Heart right ventricle (tissue), 16 donors: Measurements from ENCODE around the gene GAK. TPM values are rescaled to one million over a fixed set of nuclear protein-coding genes. Genes with fewer than 3 reads are reported as not detected.

Experiments
- ATAC-seq, 8 donors: fragments of 200-7000 bp; cut with Tn5 transposase; one replicate each; pipeline ENCODE4 v1.9.1; 2020; ENCODE audit warnings: mild to moderate bottlenecking in 8 of 8, moderate library complexity in 8 of 8, moderate number of reproducible peaks in 1 of 8
- DNase-seq, 2 donors: peaks; one replicate each; pipeline ENCODE4 v3.0.0-alpha.2; 2020
- H3K27ac ChIP-seq, 10 donors: fragments of 200-600 bp; sonication (generic) in 2 of 10; one replicate each; pipeline versions ENCODE4 v1.5.0 to v1.8.0; 2020 to 2022; ENCODE audit warnings: mild to moderate bottlenecking in 3 of 10
- H3K27me3 ChIP-seq, 7 donors: fragments of 200-600 bp; one replicate each; pipeline ENCODE4 v1.8.0; 2021 to 2022; ENCODE audit warnings: mild to moderate bottlenecking in 2 of 7
- H3K36me3 ChIP-seq, 9 donors: fragments of 200-600 bp; sonication (generic) in 1 of 9; one replicate each; pipeline versions ENCODE4 v1.5.0 to v1.8.0; 2020 to 2022; ENCODE audit warnings: mild to moderate bottlenecking in 2 of 9
- H3K4me1 ChIP-seq, 9 donors: fragments of 200-600 bp; sonication (generic) in 1 of 9; one replicate each; pipeline versions ENCODE4 v1.5.0 to v1.8.0; 2020 to 2022; ENCODE audit warnings: mild to moderate bottlenecking in 4 of 9
- H3K4me3 ChIP-seq, 10 donors: fragments of 200-600 bp; sonication (generic) in 2 of 10; one replicate each; pipeline versions ENCODE4 v1.5.0 to v1.8.0; 2020 to 2022; ENCODE audit warnings: mild to moderate bottlenecking in 7 of 10, moderate library complexity in 2 of 10
- H3K9me3 ChIP-seq, 11 donors: fragments of 200-600 bp in 10 of 11; sonication (generic) in 2 of 11; one replicate each; pipeline versions ENCODE4 v1.5.0 to v1.8.0; 2013 to 2022; ENCODE audit warnings: mild to moderate bottlenecking in 2 of 11, control low read depth in 1 of 11, moderate library complexity in 1 of 11
- WGBS, 2 donors: extraction: QIAGEN DNeasy Blood & Tissue Kit; methylation state at CpG; one replicate each; pipeline ENCODE4 v1.1.7; 2013; ENCODE audit warnings: inconsistent platforms in 1 of 2; 5-methylcytosine and 5-hydroxymethylcytosine counted together
- intact Hi-C, 10 donors: fragments of 100-400 bp; cut with DNase I; formaldehyde crosslinking; loops; one replicate each; pipeline versions ENCODE4 v1.11.1 to v1.14.2; 2022
- polyA plus RNA-seq, 2 donors: library from polyadenylated mRNA; stranded (reverse); fragments of 200-250 nt; gene quantifications; one replicate each; pipeline ENCODE4 v1.2.3, GENCODE V29; 2013
- total RNA-seq, 10 donors: library from RNA; stranded (reverse); fragmentation: NEBNext Ultra II Directional in 3 of 10; extraction: Animal tissue kit (Norgen Biotek cat#: 25700) in 3 of 10; gene quantifications; one replicate each; pipeline versions ENCODE4 v1.2.1 to v1.2.4, GENCODE V29; 2021 to 2023
- TF ChIP-seq, protein P1 (sequence below), 9 donors: fragments of 200-600 bp; sonication (generic) in 2 of 9; IDR thresholded peaks; one replicate each; pipeline versions ENCODE4 v1.5.0 to v1.8.0; 2021 to 2022; ENCODE audit warnings: antibody characterized with exemption in 9 of 9, mild to moderate bottlenecking in 5 of 9, moderate library complexity in 1 of 9
- donor health status: Arrhythmogenic right ventricular cardiomyopathy.
- donor health status: ischemic (EF 13 %, LVEDD 7.1; RV severe dilation, severe dysfunction).
- donor health status: healthy with polysubstance abuse.
- donor health status: DM: no; HTN: yes; CAD: no.
- donor health status: DM: no; HTN: no; CAD: no.
- donor health status: ischemic (EF 25% LVEDD 6.9; RV normal size, moderate dysfunction).
- donor health status: ischemic (EF 25% LVEDD 5.7; RV mildly dilated, moderate dysfunction).
- donor health status: healthy.
- donor health status: DM: yes; HTN: yes; CAD: no.
- donor health status: Ischemic cardiomyopathy.
- donor health status: ischemic (EF 35%, LVEDD 5.7; RV mildly dilated, moderate dysfunction).
- donor health status: nonischemic (EF 11% LVEDD 7.7; RV severe dilation, severe dysfunction).
- donor health status: DM: yes; HTN: yes; CAD: no.
- donor health status: PGD.
- donor health status: ischemic (EF 29% LVEDD 5.4; RV normal size, mild dysfunction).
- donor health status: nonischemic (EF 23%, LVEDD 6.1; RV moderate dilation, normal function).

GAK gene
- total and polyA plus RNA-seq, 12 donors = 21.0 to 105 (median 29.2) TPM

DNA sequence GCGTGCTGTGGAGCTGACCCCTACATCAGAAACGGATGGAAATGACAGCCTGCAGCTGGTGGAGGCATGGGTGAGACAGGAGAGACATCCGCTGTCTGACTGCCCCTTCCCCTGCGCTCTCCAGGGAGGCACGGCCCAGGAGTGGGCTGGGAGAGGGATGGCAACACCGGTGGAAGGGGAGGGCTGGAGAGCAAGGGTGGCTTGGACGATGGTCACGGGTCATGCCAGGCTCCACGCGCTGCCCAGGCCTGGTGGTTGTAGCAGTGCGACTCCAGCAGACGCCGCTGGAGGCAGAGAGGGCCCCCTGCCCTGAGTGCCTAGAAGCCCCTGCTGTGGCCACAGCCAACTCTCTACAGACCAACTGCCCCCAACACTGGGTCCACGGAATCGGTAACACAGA is 47.9 kb downstream of the GAK start:
- no peaks in the 10 kb centered on the region for H3K9me3 ChIP-seq
- no peak overlapping the region for H3K4me3 ChIP-seq
- DNase-seq (no peak), ATAC-seq (no peak)
- no peaks in the 10 kb centered on the region for H3K4me1 ChIP-seq
- 85 to 93% methylated on average over 15 of the region's 15 CpGs for WGBS, 2 donors
- TF ChIP-seq, protein P1, sequence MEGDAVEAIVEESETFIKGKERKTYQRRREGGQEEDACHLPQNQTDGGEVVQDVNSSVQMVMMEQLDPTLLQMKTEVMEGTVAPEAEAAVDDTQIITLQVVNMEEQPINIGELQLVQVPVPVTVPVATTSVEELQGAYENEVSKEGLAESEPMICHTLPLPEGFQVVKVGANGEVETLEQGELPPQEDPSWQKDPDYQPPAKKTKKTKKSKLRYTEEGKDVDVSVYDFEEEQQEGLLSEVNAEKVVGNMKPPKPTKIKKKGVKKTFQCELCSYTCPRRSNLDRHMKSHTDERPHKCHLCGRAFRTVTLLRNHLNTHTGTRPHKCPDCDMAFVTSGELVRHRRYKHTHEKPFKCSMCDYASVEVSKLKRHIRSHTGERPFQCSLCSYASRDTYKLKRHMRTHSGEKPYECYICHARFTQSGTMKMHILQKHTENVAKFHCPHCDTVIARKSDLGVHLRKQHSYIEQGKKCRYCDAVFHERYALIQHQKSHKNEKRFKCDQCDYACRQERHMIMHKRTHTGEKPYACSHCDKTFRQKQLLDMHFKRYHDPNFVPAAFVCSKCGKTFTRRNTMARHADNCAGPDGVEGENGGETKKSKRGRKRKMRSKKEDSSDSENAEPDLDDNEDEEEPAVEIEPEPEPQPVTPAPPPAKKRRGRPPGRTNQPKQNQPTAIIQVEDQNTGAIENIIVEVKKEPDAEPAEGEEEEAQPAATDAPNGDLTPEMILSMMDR (IDR thresholded peaks at IDR 0.05) = no peak
- intact Hi-C loops = no loop called here
- peaks cover 0 to 99% (median 50%) of the 10 kb centered on the region in 9 donors for H3K36me3 ChIP-seq
- no peak overlapping the region for H3K27ac ChIP-seq
- H3K27me3 ChIP-seq = no peaks in the 10 kb centered on the region

DNA sequence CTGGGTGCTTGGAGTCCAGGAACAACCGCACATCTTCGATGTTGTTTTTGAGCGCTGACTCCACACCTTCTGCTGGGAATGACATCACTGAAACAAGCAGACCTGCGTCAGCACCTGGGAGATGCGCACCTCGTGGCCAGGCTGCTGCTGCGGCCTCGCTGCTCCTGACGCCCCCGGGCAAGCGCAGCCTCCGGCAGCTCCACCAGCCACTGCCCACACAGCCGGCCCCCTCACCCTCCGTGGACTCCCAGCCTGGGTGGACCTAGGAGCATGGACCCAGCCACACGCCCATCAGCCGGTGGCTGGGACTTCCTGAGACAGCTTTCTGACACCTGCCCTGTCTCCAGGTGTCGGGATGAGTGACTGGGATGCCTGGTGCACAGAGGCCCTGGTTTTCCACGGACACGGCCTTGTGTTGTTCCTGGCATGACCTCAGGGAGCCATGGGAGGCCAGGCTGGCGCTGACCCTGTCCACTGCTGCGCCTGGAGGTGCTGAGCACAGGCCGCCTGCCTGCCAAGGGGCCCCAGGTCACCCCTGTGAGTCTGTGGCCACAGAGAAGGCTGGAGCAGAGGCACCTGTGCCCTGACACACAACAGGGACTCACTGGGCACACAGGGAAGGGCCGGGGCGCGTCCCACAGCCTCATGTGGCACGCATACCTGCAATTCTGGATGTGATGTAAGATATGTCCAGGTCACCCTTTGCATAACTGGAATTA is 48.6 kb downstream of the GAK start:
- intact Hi-C loops = no loop called here
- Histone ChIP-seq H3K36me3 (peaks cover 0 to 99% (median 55%) of the 10 kb centered on the region in 9 donors), H3K27ac (no peak overlapping the region), H3K9me3 (no peaks in the 10 kb centered on the region), H3K4me1 (no peaks in the 10 kb centered on the region), H3K27me3 (no peaks in the 10 kb centered on the region), H3K4me3 (no peak overlapping the region)
- no peak for DNase-seq
- 93 to 94% methylated on average over 26 of the region's 26 CpGs for WGBS, 2 donors
- TF ChIP-seq, protein P1 (IDR thresholded peaks at IDR 0.05) = no peak
- no peak for ATAC-seq

DNA sequence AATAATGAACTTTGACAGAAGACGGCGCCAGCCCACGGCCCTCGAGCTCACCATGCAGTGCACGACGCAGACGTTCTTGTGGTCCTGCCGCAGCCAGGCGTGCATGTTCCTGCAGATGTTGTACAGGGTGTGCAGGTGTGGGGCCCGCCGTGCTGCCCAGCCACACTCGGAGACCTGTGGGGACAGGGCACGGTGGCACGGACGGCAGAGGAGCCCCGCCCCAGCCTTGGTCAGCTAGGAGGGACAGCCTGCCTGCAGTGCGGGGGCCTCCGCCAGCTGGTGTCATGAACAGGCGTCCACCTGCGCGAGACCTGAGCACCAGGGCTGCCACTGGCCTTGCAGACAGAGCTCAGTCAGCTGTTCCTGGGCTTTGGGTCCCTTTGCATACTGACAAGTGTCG is 49.5 kb downstream of the GAK start:
- no peak overlapping the region for H3K4me3 ChIP-seq
- no peaks in the 10 kb centered on the region for H3K27me3 ChIP-seq
- H3K9me3 ChIP-seq = no peaks in the 10 kb centered on the region
- 95 to 96% methylated on average over 22 of the region's 22 CpGs for WGBS, 2 donors
- TF ChIP-seq, protein P1 (IDR thresholded peaks at IDR 0.05) = no peak
- intact Hi-C loops = no loop called here
- DNase-seq = no peak
- ATAC-seq = no peak
- no peaks in the 10 kb centered on the region for H3K4me1 ChIP-seq
- peaks cover 0 to 99% (median 63%) of the 10 kb centered on the region in 9 donors for H3K36me3 ChIP-seq
- no peak overlapping the region for H3K27ac ChIP-seq

DNA sequence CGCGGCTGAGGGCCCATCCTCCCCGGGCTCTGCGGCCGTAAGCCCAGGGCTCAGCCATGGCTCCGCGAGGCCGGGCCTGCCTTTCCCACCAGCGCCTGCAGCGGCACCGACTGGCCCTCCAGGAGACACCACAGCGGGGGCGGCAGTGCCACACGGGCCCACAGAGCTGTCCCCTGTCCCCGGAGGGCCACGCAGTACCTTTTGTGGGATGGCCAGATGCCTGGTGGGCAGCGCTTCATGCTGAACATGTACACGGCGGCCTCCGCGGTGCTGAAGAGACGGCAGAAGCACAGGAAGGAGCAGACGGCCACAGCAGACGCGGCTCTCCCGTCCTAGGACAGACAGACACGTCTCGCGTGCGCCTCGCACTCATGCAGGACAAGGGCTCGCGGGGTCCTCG is 50.4 kb downstream of the GAK start:
- Histone ChIP-seq H3K4me1 (no peaks in the 10 kb centered on the region), H3K36me3 (peaks cover 0 to 100% (median 73%) of the 10 kb centered on the region in 9 donors), H3K27ac (no peak overlapping the region), H3K27me3 (no peaks in the 10 kb centered on the region), H3K9me3 (no peaks in the 10 kb centered on the region), H3K4me3 (no peak overlapping the region)
- TF ChIP-seq, protein P1 (IDR thresholded peaks at IDR 0.05) = no peak
- WGBS, 2 donors = 95 to 96% methylated on average over 31 to 34 of the region's 34 CpGs
- ATAC-seq (no peak), DNase-seq (no peak)
- intact Hi-C loops = no loop called here
